ENCODE data around the gene OXLD1.
"Not testable (repeated sequence)": the region's sequence is repeated elsewhere in the genome, so short reads cannot be mapped to it uniquely, and the experiment has no call there.

Gene OXLD1

GRCh38 chr17:81635973-81636504 lies 30.4 kb downstream of the OXLD1 start:
- DNase-seq: no peak
- Histone ChIP-seq H3K4me1 (peaks cover 2% of the 10 kb centered on the region; the same call in 1 of the 2 replicates), H3K27me3 (no peaks in the 10 kb centered on the region), H3K4me3 (ENCODE audit: low read depth, low read length) (peak overlapping the region; percentile 88), H3K9me3 (no peaks in the 10 kb centered on the region), H3K36me3 (peaks cover 2% of the 10 kb centered on the region)
- TF ChIP-seq CTCF (IDR thresholded peaks at IDR 0.05; ENCODE audit: low read depth, low read length): no peak

- peak overlapping the region; percentile 88 for H3K4me3 ChIP-seq (ENCODE audit: low read depth, low read length)
- H3K27me3 ChIP-seq: no peaks in the 10 kb centered on the region
- TF ChIP-seq CTCF (IDR thresholded peaks at IDR 0.05; ENCODE audit: low read depth, low read length): no peak
Observed at GRCh38 chr17:81635431-81635830, 31.0 kb downstream of the OXLD1 start.

GRCh38 chr17:81631482-81631881 lies 34.9 kb downstream of the OXLD1 start:
- Histone ChIP-seq H3K36me3 (peaks cover 36% of the 10 kb centered on the region), H3K27me3 (no peaks in the 10 kb centered on the region), H3K4me1 (no peaks in the 10 kb centered on the region), H3K4me3 (ENCODE audit: low read depth, low read length) (no peak overlapping the region), H3K9me3 (no peaks in the 10 kb centered on the region)
- TF ChIP-seq CTCF (IDR thresholded peaks at IDR 0.05; ENCODE audit: low read depth, low read length): no peak
- no peak for DNase-seq

More at GRCh38 chr17:81635431-81635830, 31.0 kb downstream of the OXLD1 start:
- no peak for DNase-seq
- Histone ChIP-seq H3K36me3 (peaks cover 5% of the 10 kb centered on the region), H3K9me3 (no peaks in the 10 kb centered on the region), H3K4me1 (peaks cover 2% of the 10 kb centered on the region; the same call in 1 of the 2 replicates)

GRCh38 chr17:81630274-81630673 lies 36.1 kb downstream of the OXLD1 start:
- no peak for DNase-seq
- Histone ChIP-seq H3K4me3 (ENCODE audit: low read depth, low read length) (no peak overlapping the region), H3K27me3 (no peaks in the 10 kb centered on the region), H3K36me3 (peaks cover 41% of the 10 kb centered on the region), H3K9me3 (no peaks in the 10 kb centered on the region), H3K4me1 (no peaks in the 10 kb centered on the region)
- no peak for TF ChIP-seq CTCF (IDR thresholded peaks at IDR 0.05; ENCODE audit: low read depth, low read length)

GRCh38 chr17:81621494-81622130 lies 44.8 kb downstream of the OXLD1 start:
- peaks cover 73% of the 10 kb centered on the region for H3K36me3 ChIP-seq
- no peaks in the 10 kb centered on the region; the same call in 1 of the 2 replicates for H3K9me3 ChIP-seq
- DNase-seq: no peak
- H3K4me1 ChIP-seq: no peaks in the 10 kb centered on the region; the same call in 1 of the 2 replicates
- H3K4me3 ChIP-seq (ENCODE audit: low read depth, low read length): no peak overlapping the region
- TF ChIP-seq CTCF (IDR thresholded peaks at IDR 0.05; ENCODE audit: low read depth, low read length): no peak
- H3K27me3 ChIP-seq: no peaks in the 10 kb centered on the region

- DNase-seq; H3K4me1 ChIP-seq; H3K4me3 ChIP-seq (ENCODE audit: low read depth, low read length); H3K27me3 ChIP-seq; H3K9me3 ChIP-seq: not testable (repeated sequence)
- H3K36me3 ChIP-seq: peaks cover 58% of the 10 kb centered on the region
Observed at GRCh38 chr17:81618307-81618706, 48.1 kb downstream of the OXLD1 start.
